A673 (cell line): ENCODE results near the gene LRRC72.

Experiments used
- CTCF ChIP-seq: fragments of 300-800, 200-600 bp; sonication (generic); conservative IDR thresholded peaks from 2 replicates; pipeline ENCODE4 v1.5.1; 2017; ENCODE audit warnings: low read depth, mild to moderate bottlenecking, antibody characterized with exemption, low read length, moderate library complexity, mixed read lengths
- EZH2 ChIP-seq: fragments of 200-600 bp; sonication (generic); IDR thresholded peaks from 2 replicates; pipeline ENCODE4 v1.6.1; 2017; ENCODE audit warnings: borderline replicate concordance, low read depth, mild to moderate bottlenecking, mixed read lengths, antibody characterized with exemption, low read length; ENCODE audit not compliant: poor library complexity, severe bottlenecking

- TF ChIP-seq EZH2, result no peak
- no peak for TF ChIP-seq CTCF
Observed at GRCh38 chr7:16556359-16556758, 29.7 kb downstream of the LRRC72 start.
